Mesothelial cell of epicardium (in vitro differentiated cells): ENCODE results near the gene PARD3B. TPM values are rescaled to one million over a fixed set of nuclear protein-coding genes. Genes with fewer than 3 reads are reported as not detected.

ENCODE experiments used
- DNase-seq, 2 experiments: peaks; one replicate each; pipeline ENCODE4 v3.0.0; 2021; ENCODE audit warnings: low spot score in 2 of 2; ENCODE audit not compliant: unreplicated experiment in 2 of 2
- H3K27ac Mint-ChIP-seq: 2 replicates; pipeline ENCODE4 v1.8.0; 2021; ENCODE audit warnings: mixed read lengths
- H3K27me3 Mint-ChIP-seq: 2 replicates; pipeline ENCODE4 v1.8.0; 2021; ENCODE audit warnings: low read depth, mixed read lengths
- H3K36me3 Mint-ChIP-seq: 2 replicates; pipeline ENCODE4 v1.8.0; 2021; ENCODE audit warnings: mixed read lengths
- H3K4me1 Mint-ChIP-seq: 2 replicates; pipeline ENCODE4 v1.8.0; 2021; ENCODE audit warnings: mixed read lengths
- H3K4me3 Mint-ChIP-seq: 2 replicates; pipeline ENCODE4 v1.8.0; 2021; ENCODE audit warnings: mild to moderate bottlenecking, moderate library complexity, mixed read lengths
- H3K9me3 Mint-ChIP-seq: 2 replicates; pipeline ENCODE4 v1.8.0; 2021; ENCODE audit warnings: mixed read lengths
- CTCF ChIP-seq: fragments of 200-600 bp; sonication (generic); IDR thresholded peaks from one replicate; pipeline ENCODE4 v1.5.0; 2021; ENCODE audit warnings: antibody characterized with exemption; ENCODE audit not compliant: unreplicated experiment
- total RNA-seq: library from RNA; stranded (reverse); gene quantifications from 3 replicates; pipeline ENCODE4 v1.2.1, GENCODE V29; 2021

PARD3B gene
- total RNA-seq, 1 donor from 2014 or later = 23.4 TPM

- H3K4me1 Mint-ChIP-seq = peaks cover 8% of the 10 kb centered on the region
- TF ChIP-seq CTCF = no peak
- H3K27me3 Mint-ChIP-seq = no peaks in the 10 kb centered on the region
- H3K4me3 Mint-ChIP-seq = no peak overlapping the region
- no peaks in the 10 kb centered on the region for H3K36me3 Mint-ChIP-seq
- DNase-seq = no peak
- no peaks in the 10 kb centered on the region for H3K9me3 Mint-ChIP-seq
- H3K27ac Mint-ChIP-seq = no peak overlapping the region
These were observed 626.1 kb downstream of the PARD3B start for GRCh38 chr2:205171261-205171940.

GRCh38 chr2:205175831-205176230 is 630.6 kb downstream of the PARD3B start:
- no peak overlapping the region for H3K27ac Mint-ChIP-seq
- DNase-seq = no peak

GRCh38 chr2:205176546-205176945 is 631.3 kb downstream of the PARD3B start:
- no peaks in the 10 kb centered on the region for H3K27me3 Mint-ChIP-seq
- H3K36me3 Mint-ChIP-seq = no peaks in the 10 kb centered on the region
- no peak overlapping the region for H3K4me3 Mint-ChIP-seq
- no peak for DNase-seq
- no peak overlapping the region for H3K27ac Mint-ChIP-seq
- no peaks in the 10 kb centered on the region for H3K9me3 Mint-ChIP-seq
- no peak for TF ChIP-seq CTCF
- H3K4me1 Mint-ChIP-seq = peaks cover 5% of the 10 kb centered on the region

More at GRCh38 chr2:205175831-205176230, 630.6 kb downstream of the PARD3B start:
- no peak for TF ChIP-seq CTCF
- H3K27me3 Mint-ChIP-seq = no peaks in the 10 kb centered on the region
- H3K4me3 Mint-ChIP-seq = no peak overlapping the region
- no peaks in the 10 kb centered on the region for H3K36me3 Mint-ChIP-seq
- peaks cover 8% of the 10 kb centered on the region for H3K4me1 Mint-ChIP-seq
- H3K9me3 Mint-ChIP-seq = no peaks in the 10 kb centered on the region

GRCh38 chr2:205177546-205177945 is 632.3 kb downstream of the PARD3B start:
- TF ChIP-seq CTCF = no peak
- H3K36me3 Mint-ChIP-seq = no peaks in the 10 kb centered on the region
- no peak overlapping the region for H3K27ac Mint-ChIP-seq
- H3K27me3 Mint-ChIP-seq = no peaks in the 10 kb centered on the region
- no peaks in the 10 kb centered on the region for H3K9me3 Mint-ChIP-seq
- H3K4me3 Mint-ChIP-seq = no peak overlapping the region
- peaks cover 2% of the 10 kb centered on the region for H3K4me1 Mint-ChIP-seq
- DNase-seq = no peak

DNA sequence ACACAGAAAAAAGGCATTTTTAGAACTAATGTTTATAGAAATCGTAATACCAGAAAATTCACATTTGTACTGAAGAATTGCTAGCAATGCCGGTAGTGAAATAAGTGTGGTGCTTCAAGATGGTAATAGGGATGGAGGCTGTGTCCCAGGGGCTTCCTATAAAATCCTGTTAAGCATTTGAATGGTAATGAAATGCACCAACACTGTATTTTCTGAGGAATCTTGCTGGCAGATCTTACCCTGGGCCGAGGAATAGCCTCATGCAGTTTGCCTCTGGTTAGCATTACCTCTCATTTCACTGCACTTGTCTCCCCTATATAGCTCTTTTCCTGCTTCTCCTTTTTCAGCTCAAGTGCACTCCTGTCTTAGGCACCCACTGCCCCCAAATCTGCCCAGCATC is 635.5 kb downstream of the PARD3B start:
- TF ChIP-seq CTCF = no peak
- DNase-seq = no peak
- Mint-ChIP-seq H3K27ac (no peak overlapping the region), H3K9me3 (no peaks in the 10 kb centered on the region), H3K36me3 (peaks cover 3% of the 10 kb centered on the region), H3K27me3 (no peaks in the 10 kb centered on the region), H3K4me1 (no peaks in the 10 kb centered on the region), H3K4me3 (no peak overlapping the region)

DNA sequence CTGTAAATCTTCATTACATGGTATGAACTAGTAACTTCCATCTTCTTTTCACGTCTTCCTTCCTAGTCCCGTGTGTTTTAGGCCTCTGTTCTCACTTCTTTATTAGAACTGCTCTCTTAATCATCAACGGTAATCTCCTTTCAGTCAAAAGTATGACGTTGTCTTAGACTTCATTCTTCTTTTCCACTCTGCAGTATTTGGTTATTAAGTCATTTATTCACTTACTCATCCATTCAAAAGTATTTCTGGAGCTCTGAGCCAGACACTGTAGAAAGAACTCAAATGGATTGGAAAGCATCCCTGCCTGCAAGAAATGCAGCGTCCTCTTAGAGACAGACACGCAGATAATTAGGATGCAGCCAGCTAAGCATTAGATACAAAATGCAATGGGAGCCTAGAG is 642.5 kb downstream of the PARD3B start:
- Mint-ChIP-seq H3K9me3 (no peaks in the 10 kb centered on the region), H3K27me3 (no peaks in the 10 kb centered on the region), H3K4me3 (no peak overlapping the region), H3K36me3 (peaks cover under 1% of the 10 kb centered on the region), H3K27ac (no peak overlapping the region), H3K4me1 (peaks cover 3% of the 10 kb centered on the region)
- no peak for DNase-seq
- no peak for TF ChIP-seq CTCF
